HEK293T (cell line): ENCODE data around the gene EXOC3L2.

Experiments used
- ARNT ChIP-seq: fragments of 450-650 bp; IDR thresholded peaks from 2 replicates; pipeline ENCODE4 v1.6.1; 2017; ENCODE audit warnings: mild to moderate bottlenecking
- CTBP1 ChIP-seq: fragments of 450-650 bp; IDR thresholded peaks from 2 replicates; pipeline ENCODE4 v1.6.1; 2016; ENCODE audit warnings: borderline replicate concordance
- FOXA1 ChIP-seq: fragments of 450-650 bp; IDR thresholded peaks from 2 replicates; pipeline ENCODE4 v1.6.1; 2016; ENCODE audit warnings: mild to moderate bottlenecking
- FOXK2 ChIP-seq: fragments of 450-650 bp; IDR thresholded peaks from 2 replicates; pipeline ENCODE4 v1.6.1; 2016; ENCODE audit warnings: mild to moderate bottlenecking
- NFRKB ChIP-seq: fragments of 450-650 bp; IDR thresholded peaks from 2 replicates; pipeline ENCODE4 v1.6.1; 2016; ENCODE audit warnings: mild to moderate bottlenecking, moderate library complexity
- SUZ12 ChIP-seq: fragments of 450-650 bp; IDR thresholded peaks from 2 replicates; pipeline ENCODE4 v1.6.1; 2016; ENCODE audit warnings: mild to moderate bottlenecking
- TF ChIP-seq, protein P1 (sequence below): fragments of 450-650 bp; IDR thresholded peaks from 2 replicates; pipeline ENCODE4 v1.6.1; 2016

GRCh38 chr19:45275370-45275971 is 30.3 kb upstream of the EXOC3L2 start:
- TF ChIP-seq FOXK2 = no peak
- no peak for TF ChIP-seq SUZ12
- TF ChIP-seq CTBP1 = no peak
- no peak for TF ChIP-seq ARNT
- no peak for TF ChIP-seq FOXA1
- no peak for TF ChIP-seq NFRKB
- TF ChIP-seq, protein P1, sequence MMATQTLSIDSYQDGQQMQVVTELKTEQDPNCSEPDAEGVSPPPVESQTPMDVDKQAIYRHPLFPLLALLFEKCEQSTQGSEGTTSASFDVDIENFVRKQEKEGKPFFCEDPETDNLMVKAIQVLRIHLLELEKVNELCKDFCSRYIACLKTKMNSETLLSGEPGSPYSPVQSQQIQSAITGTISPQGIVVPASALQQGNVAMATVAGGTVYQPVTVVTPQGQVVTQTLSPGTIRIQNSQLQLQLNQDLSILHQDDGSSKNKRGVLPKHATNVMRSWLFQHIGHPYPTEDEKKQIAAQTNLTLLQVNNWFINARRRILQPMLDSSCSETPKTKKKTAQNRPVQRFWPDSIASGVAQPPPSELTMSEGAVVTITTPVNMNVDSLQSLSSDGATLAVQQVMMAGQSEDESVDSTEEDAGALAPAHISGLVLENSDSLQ = no peak
